IMR-90 (cell line): ENCODE measurements around the gene ARHGAP15.

ENCODE experiments used
- RAD21 ChIP-seq: IDR thresholded peaks from 2 replicates; pipeline ENCODE4 v1.6.1; 2012; ENCODE audit warnings: low read length, improper control_type of control experiment
- TF ChIP-seq, protein P1 (sequence below): fragments of 150-350 bp; IDR thresholded peaks from 2 replicates; pipeline ENCODE4 v1.6.1; 2017; ENCODE audit warnings: mild to moderate bottlenecking, antibody characterized with exemption, low read length, low read depth

DNA sequence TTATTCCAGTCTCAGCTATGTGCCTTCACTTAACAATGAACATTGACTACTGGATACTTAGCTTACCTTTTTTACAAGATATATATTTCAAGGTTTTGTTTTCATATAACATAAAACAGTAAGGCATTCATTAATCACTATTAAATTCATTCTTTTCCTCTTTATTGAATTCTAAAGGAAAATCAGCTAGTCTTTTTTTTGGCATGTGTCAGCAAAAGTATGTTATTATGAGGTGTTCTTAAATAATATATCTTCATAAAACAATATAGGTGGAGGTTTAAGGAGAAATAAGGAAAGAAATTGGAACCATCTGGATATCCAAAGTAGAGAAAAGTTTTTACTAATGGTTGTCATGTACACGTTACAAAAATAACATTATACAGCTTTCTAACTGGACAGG is 472.6 kb downstream of the ARHGAP15 start:
- TF ChIP-seq, protein P1, sequence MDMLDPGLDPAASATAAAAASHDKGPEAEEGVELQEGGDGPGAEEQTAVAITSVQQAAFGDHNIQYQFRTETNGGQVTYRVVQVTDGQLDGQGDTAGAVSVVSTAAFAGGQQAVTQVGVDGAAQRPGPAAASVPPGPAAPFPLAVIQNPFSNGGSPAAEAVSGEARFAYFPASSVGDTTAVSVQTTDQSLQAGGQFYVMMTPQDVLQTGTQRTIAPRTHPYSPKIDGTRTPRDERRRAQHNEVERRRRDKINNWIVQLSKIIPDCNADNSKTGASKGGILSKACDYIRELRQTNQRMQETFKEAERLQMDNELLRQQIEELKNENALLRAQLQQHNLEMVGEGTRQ, result no peak
- TF ChIP-seq RAD21, result no peak
